ENCODE results near the gene FSIP1.

FSIP1 gene

DNA sequence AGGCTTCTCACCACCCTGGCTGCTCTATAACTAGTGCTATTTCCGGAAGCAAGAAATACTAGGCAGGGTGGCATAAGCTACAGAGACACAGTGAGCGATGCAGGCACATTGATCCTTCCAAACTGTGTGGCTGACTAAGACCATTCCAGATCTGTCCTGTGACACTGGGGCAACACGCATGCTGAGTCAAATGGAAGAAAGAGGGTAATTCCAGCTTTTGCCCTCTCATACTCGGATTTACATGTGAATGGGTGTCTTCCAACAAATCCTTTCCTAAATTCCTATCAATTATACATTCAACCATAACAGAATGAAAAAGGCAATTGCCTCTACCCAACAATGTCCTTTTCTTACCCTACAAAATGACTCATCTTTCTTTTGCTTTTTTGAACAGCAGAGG is 5.1 kb downstream of the FSIP1 start:
- no peak for DNase-seq (ENCODE audit: low read depth)
- H3K4me3 ChIP-seq (ENCODE audit: low read depth, low read length): no peak overlapping the region
- in situ Hi-C loops (cut with HindIII; ENCODE audit: low sequenced_read_pairs): loop anchor here (25.0 kb wide), 1 partner anchor 235 kb away; no protein-coding TSS in a partner anchor
- TF ChIP-seq, protein P1, sequence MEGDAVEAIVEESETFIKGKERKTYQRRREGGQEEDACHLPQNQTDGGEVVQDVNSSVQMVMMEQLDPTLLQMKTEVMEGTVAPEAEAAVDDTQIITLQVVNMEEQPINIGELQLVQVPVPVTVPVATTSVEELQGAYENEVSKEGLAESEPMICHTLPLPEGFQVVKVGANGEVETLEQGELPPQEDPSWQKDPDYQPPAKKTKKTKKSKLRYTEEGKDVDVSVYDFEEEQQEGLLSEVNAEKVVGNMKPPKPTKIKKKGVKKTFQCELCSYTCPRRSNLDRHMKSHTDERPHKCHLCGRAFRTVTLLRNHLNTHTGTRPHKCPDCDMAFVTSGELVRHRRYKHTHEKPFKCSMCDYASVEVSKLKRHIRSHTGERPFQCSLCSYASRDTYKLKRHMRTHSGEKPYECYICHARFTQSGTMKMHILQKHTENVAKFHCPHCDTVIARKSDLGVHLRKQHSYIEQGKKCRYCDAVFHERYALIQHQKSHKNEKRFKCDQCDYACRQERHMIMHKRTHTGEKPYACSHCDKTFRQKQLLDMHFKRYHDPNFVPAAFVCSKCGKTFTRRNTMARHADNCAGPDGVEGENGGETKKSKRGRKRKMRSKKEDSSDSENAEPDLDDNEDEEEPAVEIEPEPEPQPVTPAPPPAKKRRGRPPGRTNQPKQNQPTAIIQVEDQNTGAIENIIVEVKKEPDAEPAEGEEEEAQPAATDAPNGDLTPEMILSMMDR (IDR thresholded peaks at IDR 0.05; ENCODE audit: low read depth, low read length, missing control alignments): no peak

DNA sequence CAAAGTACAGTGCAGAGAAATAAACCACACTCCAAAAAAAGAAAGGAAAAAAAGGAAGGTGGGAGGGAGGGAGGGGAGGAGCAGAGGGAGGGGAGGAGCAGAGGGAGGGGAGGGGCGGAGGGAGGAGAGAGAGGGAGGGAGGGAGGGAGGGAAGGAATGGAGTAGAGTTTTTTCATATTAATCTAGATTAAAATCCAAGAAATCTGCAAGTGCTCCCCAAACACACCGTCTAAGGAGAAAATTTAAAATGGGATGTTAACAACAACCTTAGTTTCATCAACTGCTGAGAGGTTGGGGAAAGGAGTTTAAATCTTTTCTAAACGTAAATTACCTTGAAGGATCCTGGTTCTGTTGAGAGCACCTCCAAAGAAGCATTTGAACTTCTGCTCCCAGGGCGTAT is 6.6 kb downstream of the FSIP1 start:
- H3K4me3 ChIP-seq (ENCODE audit: low read depth, low read length): no peak overlapping the region
- no peak for DNase-seq (ENCODE audit: low read depth)
- TF ChIP-seq, protein P1 (IDR thresholded peaks at IDR 0.05; ENCODE audit: low read depth, low read length, missing control alignments): no peak
- in situ Hi-C loops (cut with HindIII; ENCODE audit: low sequenced_read_pairs): loop anchor here (25.0 kb wide), 1 partner anchor 236 kb away; no protein-coding TSS in a partner anchor

DNA sequence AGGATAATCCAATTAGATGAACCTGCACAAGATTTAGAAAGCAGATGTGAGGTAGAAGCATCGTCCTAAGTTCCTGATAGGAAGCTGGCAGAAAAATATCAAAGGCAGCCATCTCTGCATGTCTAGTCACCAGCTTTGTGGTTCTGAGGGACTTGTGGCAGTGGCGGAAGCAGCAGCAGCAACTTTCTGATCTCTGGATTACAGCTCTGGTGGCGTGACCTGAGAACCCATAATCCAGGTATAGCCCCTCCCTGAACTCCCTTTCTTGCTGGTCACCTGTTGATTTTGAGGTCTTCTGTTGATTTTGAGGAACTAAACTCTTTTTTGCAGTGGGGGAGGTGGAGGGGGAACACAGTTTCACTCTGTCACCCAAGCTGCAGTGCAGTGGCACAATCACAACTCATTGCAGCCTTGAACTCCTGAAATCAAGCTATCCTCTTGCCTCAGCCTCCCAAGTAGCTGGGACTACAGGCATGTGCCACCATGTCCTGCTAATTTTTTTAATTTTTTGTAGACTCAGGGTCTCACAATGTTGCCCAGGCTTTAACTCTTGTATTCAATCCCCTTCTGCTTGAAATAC is 7.9 kb downstream of the FSIP1 start:
- in situ Hi-C loops (cut with HindIII; ENCODE audit: low sequenced_read_pairs): loop anchor here (25.0 kb wide), 1 partner anchor 238 kb away; no protein-coding TSS in a partner anchor

GRCh38 chr15:39770748-39771689 is 11.6 kb downstream of the FSIP1 start:
- no peak for DNase-seq (ENCODE audit: low read depth)
- no peak overlapping the region for H3K4me3 ChIP-seq (ENCODE audit: low read depth, low read length)
- TF ChIP-seq, protein P1 (IDR thresholded peaks at IDR 0.05; ENCODE audit: low read depth, low read length, missing control alignments): no peak
- in situ Hi-C loops (cut with HindIII; ENCODE audit: low sequenced_read_pairs): no loop called here

More for the DNA sequence above, 7.9 kb downstream of the FSIP1 start:
- TF ChIP-seq, protein P1 (IDR thresholded peaks at IDR 0.05; ENCODE audit: low read depth, low read length, missing control alignments): no peak
- no peak overlapping the region for H3K4me3 ChIP-seq (ENCODE audit: low read depth, low read length)
- DNase-seq (ENCODE audit: low read depth): no peak

DNA sequence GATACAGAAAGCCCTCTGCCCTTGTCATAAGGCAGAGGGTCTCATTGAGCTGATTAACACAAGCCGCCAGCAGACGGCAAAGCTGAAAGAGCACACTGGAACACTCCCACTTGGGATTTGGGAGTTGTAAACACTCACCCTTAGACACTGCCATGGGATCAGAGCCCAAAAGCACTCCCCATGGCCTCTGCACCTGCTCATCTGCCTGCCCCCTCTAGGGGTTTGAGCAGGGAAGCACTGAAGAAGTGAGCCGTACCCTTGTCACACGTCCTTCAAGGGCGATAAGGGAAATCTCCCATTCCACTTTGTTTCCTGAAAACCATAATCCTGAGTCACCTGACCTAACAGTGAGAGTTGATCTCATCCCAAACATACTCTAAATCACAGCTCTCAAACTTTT is 14.7 kb downstream of the FSIP1 start:
- DNase-seq (ENCODE audit: low read depth): no peak
- TF ChIP-seq, protein P1 (IDR thresholded peaks at IDR 0.05; ENCODE audit: low read depth, low read length, missing control alignments): no peak
- in situ Hi-C loops (cut with HindIII; ENCODE audit: low sequenced_read_pairs): no loop called here
- no peak overlapping the region for H3K4me3 ChIP-seq (ENCODE audit: low read depth, low read length)

DNA sequence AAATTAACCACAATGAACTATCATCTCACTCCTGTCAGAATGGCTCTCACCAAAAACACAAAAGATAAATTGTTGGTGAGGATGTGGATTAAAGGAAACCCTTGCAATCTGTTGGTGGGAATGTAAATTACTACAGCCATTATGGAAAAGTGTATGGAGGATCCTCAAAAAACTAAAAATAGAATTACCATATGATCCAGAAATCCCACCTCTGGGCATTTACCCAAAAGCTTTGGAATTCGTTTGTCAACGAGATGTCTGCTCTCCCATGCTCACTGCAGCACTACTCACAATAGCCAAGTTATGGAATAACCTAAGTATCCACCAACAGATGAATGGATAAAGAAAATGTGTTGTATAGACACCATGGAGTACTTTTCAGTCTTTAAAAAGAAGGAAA is 21.6 kb downstream of the FSIP1 start:
- TF ChIP-seq, protein P1 (IDR thresholded peaks at IDR 0.05; ENCODE audit: low read depth, low read length, missing control alignments): no peak
- DNase-seq (ENCODE audit: low read depth): no peak
- in situ Hi-C loops (cut with HindIII; ENCODE audit: low sequenced_read_pairs): no loop called here
- H3K4me3 ChIP-seq (ENCODE audit: low read depth, low read length): no peak overlapping the region
